ENCODE results near the gene TBP.

The TBP gene

GRCh38 chr6:170529839-170530469, 24.2 kb upstream of the TBP start:
- DNase-seq: peak; percentile 65
- in situ Hi-C loops (cut with HindIII; ENCODE audit: low pct_ligation_motif_present, low pct_unique_long_range_greater_than_20kb, low sequenced_read_pairs): no loop called here

DNA sequence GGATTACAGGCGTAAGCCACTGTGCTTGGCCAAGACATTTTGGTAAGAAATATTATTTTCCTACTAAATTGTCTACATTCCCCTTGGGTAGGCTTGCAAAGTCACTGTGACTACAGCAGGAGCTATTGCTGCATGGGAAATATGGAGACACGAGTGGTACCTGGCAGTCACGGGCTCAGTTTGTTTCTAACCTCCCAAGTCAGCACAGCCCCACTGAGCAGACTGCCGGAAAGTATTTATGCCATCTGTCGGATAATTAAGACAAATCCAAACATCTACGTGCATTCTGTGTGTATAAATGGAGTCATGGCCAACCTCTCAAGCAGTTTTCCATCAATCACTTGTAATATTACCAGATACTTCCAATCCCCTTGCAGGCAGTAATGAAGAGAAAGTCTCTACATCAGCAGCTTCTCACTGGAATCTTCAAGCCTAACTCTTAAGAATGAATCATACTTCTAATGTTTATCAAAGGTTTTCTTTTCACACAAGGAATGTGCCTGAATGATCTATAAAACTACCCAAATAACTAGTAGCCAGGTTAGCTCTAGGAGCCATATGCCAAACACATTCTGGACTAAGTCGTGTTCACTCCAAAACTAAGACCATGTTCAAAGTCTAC, 21.2 kb upstream of the TBP start:
- in situ Hi-C loops (cut with HindIII; ENCODE audit: low pct_ligation_motif_present, low pct_unique_long_range_greater_than_20kb, low sequenced_read_pairs): no loop called here

DNA sequence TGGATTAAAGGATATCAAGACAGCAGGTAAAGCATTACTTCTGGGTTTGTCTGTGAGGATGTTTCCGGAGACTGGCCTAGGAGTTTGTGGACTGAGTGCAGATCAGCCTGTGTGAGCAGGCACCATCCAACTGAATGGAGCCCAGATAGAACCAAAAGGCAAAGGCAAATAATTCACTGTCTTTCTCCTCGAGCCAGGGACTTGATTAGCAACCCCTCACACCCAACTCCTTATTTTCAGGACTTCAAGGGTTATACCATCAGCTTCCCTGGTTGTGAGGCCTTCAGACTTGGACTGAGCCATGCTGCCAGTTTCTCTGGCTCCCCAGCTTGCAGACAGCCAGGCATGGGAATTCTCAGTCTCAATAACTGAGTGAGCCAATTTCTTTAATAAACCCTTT, 20.4 kb upstream of the TBP start:
- in situ Hi-C loops (cut with HindIII; ENCODE audit: low pct_ligation_motif_present, low pct_unique_long_range_greater_than_20kb, low sequenced_read_pairs): no loop called here
- no peak for DNase-seq

More for the DNA sequence above, 21.2 kb upstream of the TBP start:
- DNase-seq: no peak

DNA sequence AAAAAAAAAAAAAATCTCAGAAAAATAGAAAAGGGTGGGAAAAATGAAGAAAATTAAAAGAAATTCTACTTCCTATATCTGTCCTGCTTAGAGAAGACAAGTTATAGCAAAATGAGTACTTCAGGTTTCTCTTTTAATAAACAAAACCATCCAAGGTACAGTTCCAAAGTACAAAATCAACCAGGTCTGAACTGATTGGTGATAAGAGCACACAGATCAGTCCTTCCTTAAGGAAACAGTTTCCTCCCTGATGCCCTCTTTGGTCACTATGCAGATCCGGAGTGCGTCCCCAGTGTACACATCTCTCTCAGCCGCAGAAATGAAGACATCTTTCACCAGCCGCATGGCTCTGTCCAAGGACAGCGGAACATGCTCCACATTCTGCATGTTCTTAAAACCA, 19.2 kb upstream of the TBP start:
- no peak for DNase-seq
- in situ Hi-C loops (cut with HindIII; ENCODE audit: low pct_ligation_motif_present, low pct_unique_long_range_greater_than_20kb, low sequenced_read_pairs): no loop called here

DNA sequence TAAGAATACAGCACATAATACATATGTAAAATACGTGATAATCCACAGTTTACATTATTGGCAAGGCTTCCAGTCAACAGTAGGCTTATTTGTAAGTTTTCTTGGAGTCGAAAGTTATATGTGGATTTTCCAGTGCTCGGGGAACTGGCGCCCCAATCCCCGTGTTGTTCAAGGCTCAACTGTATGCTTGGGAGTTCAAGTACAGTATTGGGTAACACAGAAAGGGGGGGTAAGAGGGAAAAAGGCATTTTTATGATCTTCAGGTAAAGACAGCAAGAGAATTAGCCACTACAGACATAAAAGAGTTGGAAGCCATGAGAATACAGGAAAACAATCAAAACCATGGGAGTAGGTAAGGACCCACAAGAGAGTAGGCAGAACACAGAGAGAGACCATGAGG, 17.5 kb upstream of the TBP start:
- in situ Hi-C loops (cut with HindIII; ENCODE audit: low pct_ligation_motif_present, low pct_unique_long_range_greater_than_20kb, low sequenced_read_pairs): no loop called here
- DNase-seq: no peak

- no peak for DNase-seq
- in situ Hi-C loops (cut with HindIII; ENCODE audit: low pct_ligation_motif_present, low pct_unique_long_range_greater_than_20kb, low sequenced_read_pairs): no loop called here
These were observed 16.8 kb upstream of the TBP start for GRCh38 chr6:170537329-170537728.

GRCh38 chr6:170542031-170542719, 12.0 kb upstream of the TBP start:
- no peak for DNase-seq
- in situ Hi-C loops (cut with HindIII; ENCODE audit: low pct_ligation_motif_present, low pct_unique_long_range_greater_than_20kb, low sequenced_read_pairs): no loop called here

DNA sequence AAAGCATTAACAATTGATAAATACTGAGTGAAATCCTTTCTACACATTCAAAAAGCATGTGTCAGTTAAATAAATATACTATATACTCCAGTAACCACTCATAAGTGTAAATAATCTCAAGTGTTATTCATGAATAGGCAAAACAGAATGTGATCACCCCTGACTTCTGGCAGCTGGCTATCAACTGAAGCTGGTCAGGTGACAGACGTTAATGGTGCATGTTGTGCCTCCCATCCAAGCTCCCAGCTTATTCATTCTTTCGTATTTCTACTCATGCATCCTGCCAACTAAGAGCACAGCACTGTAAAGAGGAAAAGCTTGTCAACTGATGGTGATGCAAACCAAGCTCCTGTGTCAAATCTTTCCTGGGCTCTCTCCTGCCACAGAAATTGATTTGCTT, 8.8 kb upstream of the TBP start:
- DNase-seq: no peak
- in situ Hi-C loops (cut with HindIII; ENCODE audit: low pct_ligation_motif_present, low pct_unique_long_range_greater_than_20kb, low sequenced_read_pairs): no loop called here

DNA sequence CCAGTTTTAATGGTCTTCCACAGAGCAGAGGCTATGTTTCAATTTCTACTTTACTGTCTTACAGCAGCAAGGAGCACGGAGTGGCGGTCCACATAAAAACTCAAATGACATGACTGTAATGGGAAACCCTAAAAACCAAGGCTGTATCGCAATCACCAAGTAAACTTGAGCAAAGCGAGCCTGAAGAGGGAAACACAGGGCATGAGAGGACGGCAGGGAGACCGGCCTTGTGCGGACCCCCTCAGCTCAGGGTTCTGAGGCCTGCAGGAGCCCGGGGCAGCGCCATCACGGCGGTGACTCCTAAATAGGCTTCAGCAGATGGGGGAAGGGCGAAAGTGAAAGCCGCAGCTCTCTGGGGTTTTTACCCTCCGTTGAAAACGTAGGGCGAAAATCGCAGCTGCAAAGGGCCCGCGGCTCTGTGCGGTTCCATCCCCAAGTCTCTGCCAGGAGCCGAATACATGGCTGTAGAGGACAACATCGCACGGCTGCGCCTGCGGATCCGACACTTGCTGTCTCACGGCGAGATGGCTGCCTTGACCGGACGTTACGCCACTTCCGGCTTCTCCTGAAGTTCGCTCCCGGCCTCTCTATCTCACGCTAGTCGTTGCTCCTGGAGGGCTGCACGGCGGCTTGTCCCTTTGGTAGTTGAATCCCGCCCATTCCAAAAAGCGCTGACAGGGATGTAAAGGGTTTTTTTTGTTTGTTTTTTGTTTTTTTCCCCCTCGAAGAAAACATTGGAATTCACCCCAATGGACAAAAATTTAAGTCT, 1.2 kb upstream of the TBP start, which contains the start of gene PSMB1:
Gene PSMB1, minus strand, starts transcription at position 543 of the 769 bp plus-strand sequence. Its CDS starts 65 bp downstream, at position 478.
- in situ Hi-C loops (cut with HindIII; ENCODE audit: low pct_ligation_motif_present, low pct_unique_long_range_greater_than_20kb, low sequenced_read_pairs): no loop called here
- peak; percentile 91 for DNase-seq

- in situ Hi-C loops (cut with HindIII; ENCODE audit: low pct_ligation_motif_present, low pct_unique_long_range_greater_than_20kb, low sequenced_read_pairs): no loop called here
- DNase-seq: no peak
These were observed 596 bp upstream of the TBP start for GRCh38 chr6:170553534-170554012.

- in situ Hi-C loops (cut with HindIII; ENCODE audit: low pct_ligation_motif_present, low pct_unique_long_range_greater_than_20kb, low sequenced_read_pairs): no loop called here
- DNase-seq: no peak
These were observed 598 bp downstream of the TBP start for GRCh38 chr6:170554796-170555137.

- in situ Hi-C loops (cut with HindIII; ENCODE audit: low pct_ligation_motif_present, low pct_unique_long_range_greater_than_20kb, low sequenced_read_pairs): no loop called here
- DNase-seq: no peak
These were observed 1.1 kb downstream of the TBP start for GRCh38 chr6:170555305-170555704.

DNA sequence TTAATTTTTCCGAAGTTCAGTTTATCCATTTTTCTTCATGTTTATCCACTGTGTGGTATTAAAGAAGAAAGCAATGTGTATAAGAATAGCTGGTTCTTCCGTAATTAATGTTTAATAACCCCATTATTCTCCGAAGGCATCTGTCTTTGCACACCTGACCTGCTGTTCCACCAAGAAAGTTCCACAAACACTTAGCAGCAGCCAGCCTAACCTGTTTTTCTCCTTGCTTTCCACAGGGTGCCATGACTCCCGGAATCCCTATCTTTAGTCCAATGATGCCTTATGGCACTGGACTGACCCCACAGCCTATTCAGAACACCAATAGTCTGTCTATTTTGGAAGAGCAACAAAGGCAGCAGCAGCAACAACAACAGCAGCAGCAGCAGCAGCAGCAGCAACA, 7.4 kb downstream of the TBP start:
- no peak for DNase-seq
- in situ Hi-C loops (cut with HindIII; ENCODE audit: low pct_ligation_motif_present, low pct_unique_long_range_greater_than_20kb, low sequenced_read_pairs): no loop called here

- DNase-seq: no peak
- in situ Hi-C loops (cut with HindIII; ENCODE audit: low pct_ligation_motif_present, low pct_unique_long_range_greater_than_20kb, low sequenced_read_pairs): no loop called here
These were observed 10.9 kb downstream of the TBP start for GRCh38 chr6:170564936-170565530.

DNA sequence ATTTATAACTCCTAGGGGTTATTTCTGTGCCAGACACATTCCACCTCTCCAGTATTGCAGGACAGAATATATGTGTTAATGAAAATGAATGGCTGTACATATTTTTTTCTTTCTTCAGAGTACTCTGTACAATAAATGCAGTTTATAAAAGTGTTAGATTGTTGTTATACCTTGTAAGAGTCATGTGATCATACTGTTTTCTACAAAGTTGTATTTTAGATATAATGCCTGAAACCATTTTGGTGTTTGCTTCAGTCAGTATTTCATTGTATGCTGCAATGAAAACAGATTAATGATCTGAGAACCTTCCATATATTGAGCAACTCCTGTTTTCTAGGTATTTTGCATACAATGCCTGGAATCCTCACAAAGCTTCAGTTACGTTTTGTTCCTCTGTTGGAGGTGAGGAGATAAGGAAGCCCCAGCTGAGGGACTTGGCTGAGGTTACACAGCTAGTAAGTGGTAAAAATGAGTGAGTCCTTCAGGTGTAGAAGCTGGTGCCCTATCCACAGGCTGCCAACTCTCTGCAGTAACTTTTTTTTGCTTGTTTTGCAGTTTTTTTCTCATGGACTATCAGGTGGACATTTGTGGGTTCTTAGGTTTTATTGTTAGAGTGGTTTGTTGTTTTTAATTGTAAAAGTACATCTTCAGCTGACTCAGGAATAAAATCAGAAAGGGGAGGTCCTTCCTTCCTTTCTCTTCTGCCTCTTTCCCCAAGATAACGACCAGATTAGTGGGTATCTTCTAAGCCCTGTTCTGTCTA, 18.7 kb downstream of the TBP start:
- in situ Hi-C loops (cut with HindIII; ENCODE audit: low pct_ligation_motif_present, low pct_unique_long_range_greater_than_20kb, low sequenced_read_pairs): no loop called here
- no peak for DNase-seq

DNA sequence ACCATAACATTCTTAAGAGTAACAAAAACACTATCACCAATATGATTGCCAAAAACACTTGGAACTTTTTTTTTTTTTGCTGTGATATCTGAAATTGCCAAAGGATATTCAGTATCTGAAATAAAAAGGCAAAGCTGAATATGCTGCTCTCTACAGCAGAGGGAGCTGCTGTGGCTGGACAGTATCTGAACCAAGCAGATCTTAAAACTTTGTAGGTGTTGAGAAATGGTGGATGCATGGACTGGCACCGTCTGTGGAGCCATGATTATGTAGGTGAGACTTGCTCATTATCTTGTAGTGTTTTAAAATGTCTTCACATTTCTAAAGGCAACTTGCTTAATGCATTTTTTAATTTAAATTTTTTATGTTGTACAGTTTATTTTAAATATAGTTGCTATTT, 21.1 kb downstream of the TBP start:
- peak; percentile 29 for DNase-seq

DNA sequence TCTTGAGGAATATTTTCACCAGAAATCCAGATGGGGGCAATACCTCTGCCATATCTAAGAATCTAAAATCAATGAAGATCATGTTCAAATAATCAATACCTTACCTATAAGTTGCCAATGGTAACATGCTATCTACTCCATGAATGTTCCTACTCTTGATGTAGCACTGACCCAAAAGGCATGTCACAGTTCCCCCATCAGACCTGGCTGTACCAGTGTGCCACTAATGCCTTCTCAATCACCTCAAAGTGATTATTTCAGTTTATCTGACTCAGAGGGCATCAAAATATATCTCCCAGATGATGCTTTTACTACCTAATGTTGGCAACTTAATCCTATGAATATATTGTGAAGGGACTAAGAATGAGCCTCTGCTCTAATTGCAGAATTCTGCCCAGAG, 24.7 kb downstream of the TBP start:
- in situ Hi-C loops (cut with HindIII; ENCODE audit: low pct_ligation_motif_present, low pct_unique_long_range_greater_than_20kb, low sequenced_read_pairs): no loop called here
- DNase-seq: no peak

More for the DNA sequence above, 21.1 kb downstream of the TBP start:
- in situ Hi-C loops (cut with HindIII; ENCODE audit: low pct_ligation_motif_present, low pct_unique_long_range_greater_than_20kb, low sequenced_read_pairs): no loop called here

GRCh38 chr6:170583756-170584180, 29.6 kb downstream of the TBP start:
- no peak for DNase-seq
- in situ Hi-C loops (cut with HindIII; ENCODE audit: low pct_ligation_motif_present, low pct_unique_long_range_greater_than_20kb, low sequenced_read_pairs): no loop called here

Data from ACHN (cell line).